GM18507 (cell line): ENCODE results near the gene USP13.
A peak's percentile ranks its signal among the peaks of the same experiment; 100 is the strongest.

ENCODE experiments used
- DNase-seq: peaks from one replicate; pipeline ENCODE4 v3.0.0; 2011; ENCODE audit warnings: low read depth; ENCODE audit not compliant: insufficient read length; ENCODE audit errors: extremely low spot score
- FAIRE-seq: peaks from 2 replicates; lab custom pipeline; 2011; peaks lifted over from hg19 to GRCh38; lab: Jason Lieb, UNC

USP13 gene

GRCh38 chr3:179726075-179726699 lies 73.3 kb downstream of the USP13 start:
- DNase-seq (no peak), FAIRE-seq (no peak)

GRCh38 chr3:179729086-179729485 lies 76.2 kb downstream of the USP13 start:
- DNase-seq (no peak), FAIRE-seq (no peak)

GRCh38 chr3:179729981-179730380 lies 77.1 kb downstream of the USP13 start:
- DNase-seq, result no peak
- no peak for FAIRE-seq

GRCh38 chr3:179730506-179730905 lies 77.7 kb downstream of the USP13 start:
- no peak for FAIRE-seq
- no peak for DNase-seq

- DNase-seq, result no peak
- no peak for FAIRE-seq
These were observed 78.7 kb downstream of the USP13 start for GRCh38 chr3:179731544-179731943.

GRCh38 chr3:179732661-179733348 lies 80.0 kb downstream of the USP13 start:
- FAIRE-seq (no peak), DNase-seq (no peak)

- FAIRE-seq (no peak), DNase-seq (no peak)
These were observed 81.0 kb downstream of the USP13 start for GRCh38 chr3:179733797-179734196.

GRCh38 chr3:179734497-179735281 lies 81.8 kb downstream of the USP13 start:
- DNase-seq (no peak), FAIRE-seq (no peak)

GRCh38 chr3:179735321-179735720 lies 82.5 kb downstream of the USP13 start:
- DNase-seq, result no peak
- FAIRE-seq, result no peak

- DNase-seq (no peak), FAIRE-seq (no peak)
These were observed 86.2 kb downstream of the USP13 start for GRCh38 chr3:179738998-179739397.

GRCh38 chr3:179739816-179740594 lies 87.2 kb downstream of the USP13 start:
- FAIRE-seq, result no peak

GRCh38 chr3:179743913-179744312 lies 91.1 kb downstream of the USP13 start:
- DNase-seq (no peak), FAIRE-seq (no peak)

More at GRCh38 chr3:179739816-179740594, 87.2 kb downstream of the USP13 start:
- DNase-seq, result no peak

- DNase-seq (no peak), FAIRE-seq (no peak)
These were observed 91.8 kb downstream of the USP13 start for GRCh38 chr3:179744667-179745066.

- no peak for DNase-seq
- FAIRE-seq, result no peak
These were observed 92.2 kb downstream of the USP13 start for GRCh38 chr3:179745079-179745478.

GRCh38 chr3:179745716-179746115 lies 92.9 kb downstream of the USP13 start:
- DNase-seq (no peak), FAIRE-seq (no peak)

- no peak for DNase-seq
- peak; percentile 50 for FAIRE-seq
These were observed 98.0 kb downstream of the USP13 start for GRCh38 chr3:179750720-179751328.

- DNase-seq (no peak), FAIRE-seq (no peak)
These were observed 108.1 kb downstream of the USP13 start for GRCh38 chr3:179760944-179761343.

- FAIRE-seq, result no peak
- DNase-seq, result no peak
These were observed 112.6 kb downstream of the USP13 start for GRCh38 chr3:179765396-179765795.

- DNase-seq (no peak), FAIRE-seq (no peak)
These were observed 113.7 kb downstream of the USP13 start for GRCh38 chr3:179766416-179767133.
